ENCODE data around the gene ORC4.
"Not testable (repeated sequence)": the region's sequence is repeated elsewhere in the genome, so short reads cannot be mapped to it uniquely, and the experiment has no call there.

ORC4 gene

DNA sequence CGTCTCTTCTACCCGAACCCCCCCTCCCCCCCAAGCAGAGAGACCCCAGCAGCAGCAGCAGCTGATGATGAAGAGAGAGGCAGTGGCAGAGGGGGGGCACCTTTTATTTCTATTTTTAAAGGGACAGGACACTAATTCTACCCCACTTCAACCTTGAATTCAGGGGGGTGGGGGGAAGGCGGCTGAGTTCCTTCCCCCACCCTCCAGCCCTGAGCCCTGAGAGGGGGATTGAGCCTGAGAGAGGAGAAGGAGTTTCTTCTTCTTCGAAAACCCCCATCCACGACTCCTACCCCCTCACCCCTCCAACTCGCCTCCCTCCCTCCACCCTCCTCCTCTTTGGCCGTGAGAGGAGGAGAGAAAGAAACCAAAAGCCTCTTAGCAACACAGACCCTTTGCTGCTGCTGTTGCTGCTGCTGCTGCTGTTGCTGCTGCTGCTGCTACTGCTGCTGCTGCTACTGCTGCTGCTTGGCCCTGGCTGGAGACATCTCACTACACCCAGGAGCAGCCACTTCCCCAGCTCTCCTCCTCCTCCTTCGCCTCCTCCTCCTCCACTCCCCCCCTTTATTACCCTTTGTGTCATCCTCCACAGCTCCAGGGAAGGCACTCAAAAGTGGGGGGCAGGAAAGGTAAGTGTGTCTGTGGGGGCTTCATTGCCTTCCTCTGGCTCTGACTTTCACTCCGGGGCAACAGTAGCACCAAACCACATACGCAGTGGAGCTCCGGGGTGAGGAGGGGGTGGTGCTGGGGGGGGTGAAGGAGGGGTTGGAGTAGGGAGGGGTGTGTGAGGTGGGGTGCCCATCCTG lies 723 bp upstream of the ORC4 start, which contains the start of gene MBD5:
MBD5 (plus strand) TSS at position 33 of the 803 bp plus-strand sequence.
- intact Hi-C loops (cut with DNase I) = loop anchor here (5.0 to 10.0 kb wide), 3 partner anchors 81 to 854 kb away; partner anchors contain the start of gene KIF5C
- DNase-seq = peak in 6 of 10 donors; percentile 11 to 84 (median 42)

- DNase-seq = no peak
- intact Hi-C loops (cut with DNase I) = no loop called here
Observed at GRCh38 chr2:148014616-148015015, 5.9 kb downstream of the ORC4 start.

- no peak for DNase-seq
- intact Hi-C loops (cut with DNase I) = no loop called here
Observed at GRCh38 chr2:148013876-148014275, 6.7 kb downstream of the ORC4 start.

GRCh38 chr2:148008411-148008810 lies 12.1 kb downstream of the ORC4 start:
- intact Hi-C loops (cut with DNase I); DNase-seq: not testable (repeated sequence)

- intact Hi-C loops (cut with DNase I) = no loop called here
- DNase-seq = no peak
Observed at GRCh38 chr2:148007219-148007900, 13.2 kb downstream of the ORC4 start.

GRCh38 chr2:148006249-148007007 lies 14.1 kb downstream of the ORC4 start:
- intact Hi-C loops (cut with DNase I) = no loop called here

GRCh38 chr2:148002420-148002819 lies 18.1 kb downstream of the ORC4 start:
- not testable (repeated sequence) for DNase-seq

More at GRCh38 chr2:148006249-148007007, 14.1 kb downstream of the ORC4 start:
- DNase-seq = no peak

DNA sequence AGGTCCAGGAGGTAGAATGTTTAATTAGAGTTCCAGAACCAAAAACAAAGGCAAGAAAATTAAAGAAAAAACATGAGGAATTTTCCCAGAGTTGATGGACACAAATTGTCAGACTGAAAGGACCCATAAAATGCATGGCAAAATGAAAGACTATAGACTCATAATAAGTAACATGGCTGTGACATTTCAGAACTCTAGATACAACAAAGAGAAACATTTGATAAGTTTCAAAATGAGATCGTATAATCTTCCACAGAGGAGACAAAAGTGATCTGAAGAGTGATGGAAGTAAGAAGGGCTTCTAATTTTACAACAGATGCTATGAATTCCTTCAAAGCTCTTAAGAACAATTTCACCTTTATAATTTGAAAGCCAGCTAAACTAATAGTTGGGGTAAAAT lies 20.4 kb downstream of the ORC4 start:
- DNase-seq = no peak
- intact Hi-C loops (cut with DNase I) = no loop called here

More at GRCh38 chr2:148002420-148002819, 18.1 kb downstream of the ORC4 start:
- intact Hi-C loops (cut with DNase I) = not testable (repeated sequence)

DNA sequence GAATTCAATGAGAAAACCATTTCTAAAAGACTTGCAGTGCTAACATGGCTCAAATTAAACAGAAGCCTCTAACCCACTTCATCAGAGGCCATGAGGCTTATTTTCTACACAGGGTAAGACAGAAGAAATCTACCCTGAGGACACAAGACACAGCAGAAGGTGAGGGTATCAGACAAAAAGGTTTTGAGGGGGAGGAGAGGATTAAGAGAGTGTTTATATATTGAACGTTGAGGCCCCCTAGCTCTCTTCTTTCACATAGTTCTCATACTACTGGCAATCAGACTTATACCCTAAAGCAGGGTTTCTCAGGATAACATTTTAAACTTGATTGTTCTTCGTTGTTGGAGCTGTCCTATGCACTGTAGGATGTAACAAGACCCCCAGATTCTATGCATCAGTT lies 21.4 kb downstream of the ORC4 start:
- no peak for DNase-seq
- intact Hi-C loops (cut with DNase I) = no loop called here

- no peak for DNase-seq
- intact Hi-C loops (cut with DNase I) = no loop called here
Observed at GRCh38 chr2:147998203-147998602, 22.3 kb downstream of the ORC4 start.

GRCh38 chr2:147996828-147997227 lies 23.7 kb downstream of the ORC4 start:
- intact Hi-C loops (cut with DNase I) = no loop called here
- DNase-seq = no peak

- intact Hi-C loops (cut with DNase I); DNase-seq: not testable (repeated sequence)
Observed at GRCh38 chr2:147994965-147995364, 25.6 kb downstream of the ORC4 start.

DNA sequence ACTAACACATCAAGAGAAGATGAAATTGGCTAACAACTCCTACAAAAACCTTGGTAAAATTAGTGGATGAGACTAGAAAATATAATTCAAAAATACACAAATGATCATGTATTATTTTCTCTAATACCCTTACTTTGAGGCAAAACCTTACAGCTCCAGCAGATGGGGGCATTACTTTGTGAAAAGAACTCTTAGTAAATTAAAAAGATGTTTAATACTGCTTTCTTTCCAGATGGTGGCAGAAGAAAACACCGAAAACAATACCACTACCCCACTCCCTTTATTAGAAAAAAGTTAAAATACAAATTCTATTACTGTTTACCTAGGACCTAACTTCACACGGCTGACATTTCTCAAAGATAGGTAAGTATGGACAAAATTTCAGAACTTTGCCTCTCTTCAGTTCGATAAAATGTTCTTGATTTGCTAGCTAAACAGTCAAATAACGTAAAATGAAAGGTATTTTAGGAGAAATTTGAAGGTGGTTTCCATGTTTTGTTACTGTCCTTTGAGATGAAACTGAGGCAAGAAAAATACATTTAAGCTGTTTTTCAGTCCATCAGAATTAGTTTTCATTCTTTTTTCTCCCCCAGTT lies 30.6 kb downstream of the ORC4 start:
- intact Hi-C loops (cut with DNase I) = loop anchor here (5.0 kb wide), 1 partner anchor 517 kb away; no protein-coding TSS in a partner anchor
- DNase-seq = no peak

DNA sequence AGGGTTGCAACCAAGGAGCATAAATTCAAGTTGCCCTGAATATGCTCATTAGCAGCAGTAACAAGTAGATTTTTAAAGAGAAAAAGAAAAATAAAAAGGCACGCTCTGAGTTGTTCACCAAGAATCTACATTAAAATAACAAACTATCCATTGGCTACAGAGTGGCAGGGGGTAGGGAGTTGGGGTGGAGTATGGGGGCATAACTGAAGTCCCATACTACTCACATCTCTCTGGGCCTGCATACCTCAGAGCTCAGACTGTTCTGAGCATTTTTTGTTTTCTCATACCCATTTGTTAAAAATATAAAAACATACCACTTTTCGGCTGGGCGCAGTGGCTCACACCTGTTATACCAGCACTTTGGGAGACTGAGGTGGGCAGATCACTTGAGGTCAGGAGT lies 31.4 kb downstream of the ORC4 start:
- no peak for DNase-seq
- intact Hi-C loops (cut with DNase I) = loop anchor here (5.0 kb wide), 1 partner anchor 518 kb away; no protein-coding TSS in a partner anchor

DNA sequence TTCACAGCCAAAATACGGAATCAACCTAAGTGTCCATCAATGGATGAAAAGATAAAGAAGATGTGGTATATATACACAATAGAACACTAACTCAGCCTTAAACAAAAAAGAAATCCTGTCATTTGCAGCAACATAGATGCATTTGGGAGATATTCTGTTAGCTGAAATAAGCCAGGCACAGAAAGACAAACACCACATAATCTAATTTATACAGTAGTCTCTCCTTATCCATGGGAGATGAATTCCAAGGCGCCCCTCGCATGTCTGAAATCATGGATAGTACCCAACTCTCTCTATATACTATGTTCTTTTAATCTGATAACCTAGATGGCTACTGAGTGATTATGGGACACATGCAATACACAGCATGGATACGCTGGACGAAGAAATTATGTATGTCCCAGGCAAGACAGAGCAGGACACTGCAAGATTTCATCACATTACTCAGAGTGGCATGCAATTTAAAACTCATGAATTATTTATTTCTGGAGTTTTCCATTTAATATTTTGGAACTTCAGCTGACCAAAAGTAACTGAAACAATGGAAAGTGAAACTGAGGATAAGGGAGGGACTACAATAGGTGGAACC lies 39.5 kb downstream of the ORC4 start:
- DNase-seq = no peak
- intact Hi-C loops (cut with DNase I) = no loop called here

GRCh38 chr2:147977679-147978078 lies 42.9 kb downstream of the ORC4 start:
- no peak for DNase-seq
- intact Hi-C loops (cut with DNase I) = no loop called here

GRCh38 chr2:147976102-147976501 lies 44.4 kb downstream of the ORC4 start:
- DNase-seq = no peak
- intact Hi-C loops (cut with DNase I) = no loop called here

DNA sequence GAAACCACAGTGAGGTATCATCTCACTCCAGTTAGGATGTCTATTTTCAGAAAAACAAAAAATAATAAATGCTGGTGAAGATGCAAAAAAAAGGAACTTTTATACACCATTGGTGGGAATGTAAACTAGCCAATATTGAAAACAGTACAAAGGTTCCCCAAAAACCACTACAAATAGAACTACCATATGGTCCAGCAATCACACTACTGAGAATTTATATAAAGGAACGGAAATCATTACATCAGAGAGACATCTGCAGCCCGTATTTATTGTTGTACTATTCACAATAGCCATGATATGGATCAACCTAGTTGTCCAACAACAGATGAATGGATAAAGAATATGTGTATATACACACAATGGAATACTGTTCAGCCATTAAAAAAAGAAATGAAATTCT lies 52.0 kb downstream of the ORC4 start:
- DNase-seq = no peak
- intact Hi-C loops (cut with DNase I) = no loop called here

GRCh38 chr2:147952118-147952517 lies 68.4 kb downstream of the ORC4 start:
- intact Hi-C loops (cut with DNase I) = no loop called here
- no peak for DNase-seq

DNA sequence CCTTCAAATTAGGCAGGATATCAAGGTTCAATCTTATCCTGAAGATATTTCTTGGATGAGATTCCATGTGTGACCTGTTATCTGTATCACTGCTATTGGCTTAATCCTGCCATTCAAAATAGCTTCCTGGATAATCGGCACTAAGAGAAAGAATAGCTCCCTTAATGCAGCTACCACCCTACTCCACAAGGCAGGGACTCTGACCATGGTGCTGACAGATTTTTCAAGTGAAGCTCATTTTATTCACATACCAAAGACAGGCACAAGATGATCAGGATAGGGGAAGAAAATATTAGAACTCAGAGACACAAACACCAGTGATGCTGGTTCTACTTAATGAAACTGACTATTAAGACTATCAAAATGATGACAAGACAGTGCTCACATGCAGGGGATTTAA lies 74.9 kb downstream of the ORC4 start:
- intact Hi-C loops (cut with DNase I) = no loop called here
- DNase-seq = no peak

Data from posterior cingulate gyrus (tissue), 11 donors.